Peyer's patch (tissue), 4 donors: ENCODE measurements around the gene NPEPL1. TPM values are rescaled to one million over a fixed set of nuclear protein-coding genes. Genes with fewer than 3 reads are reported as not detected.

Experiments
- DNase-seq, 3 donors: peaks; one replicate each; pipeline ENCODE4 v3.0.0-alpha.2; 2017 to 2019
- H3K27ac ChIP-seq, 4 donors: fragments of 200-600 bp; sonication (generic); one replicate each; pipeline ENCODE4 v1.5.1; 2016 to 2019
- H3K27me3 ChIP-seq, 2 donors: fragments of 200-600 bp; sonication (generic); one replicate each; pipeline ENCODE4 v1.5.1; 2019
- H3K36me3 ChIP-seq, 3 donors: fragments of 200-600 bp; sonication (generic); one replicate each; pipeline ENCODE4 v1.5.1; 2016 to 2019
- H3K4me1 ChIP-seq, 4 donors: fragments of 200-600 bp; sonication (generic); one replicate each; pipeline ENCODE4 v1.5.1; 2016 to 2019
- H3K4me3 ChIP-seq, 4 donors: fragments of 200-600 bp; sonication (generic); 1 replicate in 3 of 4; 2 replicates in 1 of 4; pipeline ENCODE4 v1.5.1; 2016 to 2019; ENCODE audit warnings: mild to moderate bottlenecking in 1 of 4
- H3K9me3 ChIP-seq, 4 donors: fragments of 200-600 bp; sonication (generic); one replicate each; pipeline ENCODE4 v1.5.1; 2016 to 2019; ENCODE audit warnings: mild to moderate bottlenecking in 1 of 4
- POLR2A ChIP-seq, 2 donors: fragments of 450-650 bp; IDR thresholded peaks; one replicate each; pipeline ENCODE4 v1.5.1; 2017; ENCODE audit warnings: antibody characterized with exemption in 2 of 2, mild to moderate bottlenecking in 2 of 2, moderate library complexity in 2 of 2
- total RNA-seq, 4 donors: library from RNA; depleted of rRNA; stranded (reverse); fragments of >200 nt; gene quantifications; one replicate each; pipeline ENCODE4 v1.1.0, GENCODE V29; 2016
- TF ChIP-seq, protein P1 (sequence below), 6 experiments: fragments of 450-650 bp in 4 of 6; fragments of 200-600 bp in 2 of 6; sonication (generic) in 1 of 6; IDR thresholded peaks; one replicate each; pipeline ENCODE4 v1.5.1; 2017 to 2019; ENCODE audit warnings: antibody characterized with exemption in 6 of 6, mild to moderate bottlenecking in 3 of 6, moderate library complexity in 1 of 6

Gene NPEPL1
- total RNA-seq, 4 donors from 2014 or later = 36.3 to 80.4 (median 63.0) TPM

DNA sequence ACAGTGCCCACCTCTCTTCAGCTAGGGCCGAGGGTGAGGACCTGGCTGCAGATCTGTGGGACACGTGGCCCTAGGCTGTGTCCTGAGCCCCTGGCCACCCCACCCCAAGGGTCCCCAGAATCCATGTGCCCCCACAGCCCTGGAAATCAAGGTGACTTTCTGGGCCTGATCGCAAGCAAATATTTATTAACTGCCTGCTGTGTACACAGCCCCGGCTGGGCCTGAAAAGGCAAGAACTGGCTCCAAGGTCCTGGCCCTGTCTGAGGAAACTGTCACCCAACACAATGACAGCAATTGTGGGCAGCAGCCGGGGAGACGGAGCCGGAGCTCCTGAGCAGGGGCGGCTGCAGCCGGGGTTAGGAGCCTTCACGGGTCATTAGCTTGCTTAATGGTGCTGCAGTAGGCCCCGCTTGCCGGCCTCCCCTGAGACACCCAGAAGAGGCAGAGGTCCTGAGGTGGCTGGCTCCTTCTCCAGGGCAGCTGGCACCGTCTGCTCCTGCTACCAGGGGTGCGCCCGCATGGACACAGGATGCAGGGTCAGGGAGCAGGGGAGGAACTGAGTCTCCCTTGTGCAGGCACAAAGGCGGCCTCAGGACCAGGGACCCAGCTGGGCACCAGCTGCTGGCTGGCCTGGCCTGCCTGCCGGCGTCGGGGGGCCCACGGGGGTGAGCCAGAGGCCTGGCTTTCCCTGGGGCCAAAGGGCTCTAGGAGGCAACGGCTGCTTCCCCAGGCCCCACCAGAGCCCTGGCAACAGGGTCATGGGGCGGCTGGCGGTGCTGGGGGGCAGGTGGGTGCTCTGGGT lies 24.1 kb downstream of the NPEPL1 start:
- Histone ChIP-seq H3K4me1 (no peaks in the 10 kb centered on the region), H3K9me3 (no peaks in the 10 kb centered on the region), H3K27ac (no peak overlapping the region), H3K4me3 (no peak overlapping the region), H3K27me3 (no peaks in the 10 kb centered on the region), H3K36me3 (no peaks in the 10 kb centered on the region)
- TF ChIP-seq, protein P1, sequence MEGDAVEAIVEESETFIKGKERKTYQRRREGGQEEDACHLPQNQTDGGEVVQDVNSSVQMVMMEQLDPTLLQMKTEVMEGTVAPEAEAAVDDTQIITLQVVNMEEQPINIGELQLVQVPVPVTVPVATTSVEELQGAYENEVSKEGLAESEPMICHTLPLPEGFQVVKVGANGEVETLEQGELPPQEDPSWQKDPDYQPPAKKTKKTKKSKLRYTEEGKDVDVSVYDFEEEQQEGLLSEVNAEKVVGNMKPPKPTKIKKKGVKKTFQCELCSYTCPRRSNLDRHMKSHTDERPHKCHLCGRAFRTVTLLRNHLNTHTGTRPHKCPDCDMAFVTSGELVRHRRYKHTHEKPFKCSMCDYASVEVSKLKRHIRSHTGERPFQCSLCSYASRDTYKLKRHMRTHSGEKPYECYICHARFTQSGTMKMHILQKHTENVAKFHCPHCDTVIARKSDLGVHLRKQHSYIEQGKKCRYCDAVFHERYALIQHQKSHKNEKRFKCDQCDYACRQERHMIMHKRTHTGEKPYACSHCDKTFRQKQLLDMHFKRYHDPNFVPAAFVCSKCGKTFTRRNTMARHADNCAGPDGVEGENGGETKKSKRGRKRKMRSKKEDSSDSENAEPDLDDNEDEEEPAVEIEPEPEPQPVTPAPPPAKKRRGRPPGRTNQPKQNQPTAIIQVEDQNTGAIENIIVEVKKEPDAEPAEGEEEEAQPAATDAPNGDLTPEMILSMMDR (IDR thresholded peaks at IDR 0.05) = no peak
- no peak for TF ChIP-seq POLR2A (IDR thresholded peaks at IDR 0.05)
- DNase-seq = peak; percentile 13 to 42 (median 35)

DNA sequence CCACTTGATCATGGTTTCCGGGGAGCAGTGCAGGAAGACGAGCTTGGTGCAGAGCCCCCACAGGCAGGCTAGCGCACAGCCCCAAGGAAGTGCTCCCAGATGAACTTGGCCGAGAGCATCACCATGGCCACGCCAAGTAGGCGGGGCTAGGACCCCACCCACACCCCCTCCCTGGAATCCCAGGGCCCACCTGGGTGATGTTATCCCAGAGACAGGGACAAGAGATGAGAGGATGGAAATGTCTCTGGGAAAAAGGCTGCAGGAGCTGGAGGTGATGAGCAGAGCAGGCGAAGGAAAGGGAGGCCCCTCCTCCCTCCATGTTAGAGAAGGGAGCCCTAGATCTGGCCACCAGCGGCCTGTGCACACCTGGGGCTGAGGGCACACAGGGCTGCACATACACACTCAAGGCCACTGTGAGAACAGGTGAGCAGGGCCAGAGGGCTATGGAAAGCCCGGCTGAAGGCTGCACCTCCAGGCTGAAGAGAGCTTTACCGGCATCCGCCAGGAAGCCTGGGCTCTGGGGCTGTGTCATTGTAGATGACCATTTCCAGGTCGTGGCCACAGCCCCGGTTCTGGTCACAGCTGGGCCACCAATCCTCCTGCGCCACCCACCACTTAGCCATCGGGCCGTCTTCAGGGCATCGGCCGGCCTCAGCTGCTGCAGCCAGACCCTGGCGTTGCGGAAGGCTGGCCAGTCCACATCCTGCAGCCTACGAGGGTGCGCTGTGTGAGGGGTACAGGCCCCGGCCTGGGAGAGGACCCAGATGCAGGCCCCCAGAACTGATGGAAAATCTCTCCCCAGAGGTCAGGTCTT lies 24.9 kb downstream of the NPEPL1 start:
- H3K27me3 ChIP-seq = no peaks in the 10 kb centered on the region
- no peak for TF ChIP-seq POLR2A (IDR thresholded peaks at IDR 0.05)
- TF ChIP-seq, protein P1 (IDR thresholded peaks at IDR 0.05) = no peak
- H3K4me3 ChIP-seq = no peak overlapping the region
- H3K36me3 ChIP-seq = no peaks in the 10 kb centered on the region
- no peaks in the 10 kb centered on the region for H3K9me3 ChIP-seq
- DNase-seq = peak in 2 of 3 donors; percentile 6 to 44
- H3K4me1 ChIP-seq = no peaks in the 10 kb centered on the region
- H3K27ac ChIP-seq = no peak overlapping the region

DNA sequence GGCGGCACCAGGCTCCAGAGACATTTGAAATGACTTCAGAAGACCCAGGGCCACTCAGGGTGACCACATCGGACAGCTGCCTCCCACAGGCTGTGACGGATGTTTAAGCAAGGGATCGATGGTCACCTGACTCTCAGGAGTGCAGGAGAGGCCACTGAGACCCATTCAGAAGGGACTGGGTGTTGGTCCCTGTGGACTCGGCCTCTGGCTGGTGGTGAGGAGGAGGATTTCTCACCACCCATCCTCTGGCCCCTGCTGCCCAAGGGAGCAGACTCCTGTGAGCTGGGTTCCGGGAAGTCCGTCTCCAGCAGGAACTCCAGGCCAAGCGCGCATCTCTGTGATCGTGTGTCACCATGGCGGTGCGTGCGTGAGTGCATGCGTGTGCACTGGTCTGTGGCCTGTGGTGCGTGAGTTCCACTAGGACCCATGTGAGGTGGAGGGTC lies 25.5 kb downstream of the NPEPL1 start:
- H3K27me3 ChIP-seq = no peaks in the 10 kb centered on the region
- no peaks in the 10 kb centered on the region for H3K9me3 ChIP-seq
- no peaks in the 10 kb centered on the region for H3K36me3 ChIP-seq
- no peak overlapping the region for H3K27ac ChIP-seq
- no peak overlapping the region for H3K4me3 ChIP-seq
- TF ChIP-seq, protein P1 (IDR thresholded peaks at IDR 0.05) = no peak
- TF ChIP-seq POLR2A (IDR thresholded peaks at IDR 0.05) = no peak
- peak in 2 of 3 donors; percentile 8 to 33 for DNase-seq
- no peaks in the 10 kb centered on the region for H3K4me1 ChIP-seq

DNA sequence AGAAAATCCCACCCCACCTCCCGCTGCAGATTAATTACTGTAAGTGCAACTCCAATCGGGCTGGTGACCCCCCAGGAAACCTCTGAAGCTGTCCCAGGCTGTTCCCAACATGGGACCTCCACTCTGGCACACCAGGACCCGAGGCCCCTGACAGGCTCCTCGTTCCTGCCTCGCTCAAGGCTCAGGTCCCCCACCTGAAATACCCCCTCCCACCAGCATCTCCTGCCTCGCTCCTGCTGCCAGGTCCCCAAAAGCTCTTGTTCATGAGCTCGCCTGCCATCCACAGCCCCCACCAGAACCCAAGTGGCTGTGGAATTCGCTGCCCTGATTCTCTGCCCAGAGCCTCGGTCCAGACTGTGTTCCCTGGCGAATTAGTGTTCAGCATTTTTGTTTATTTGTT lies 26.1 kb downstream of the NPEPL1 start:
- TF ChIP-seq POLR2A (IDR thresholded peaks at IDR 0.05) = no peak
- TF ChIP-seq, protein P1 (IDR thresholded peaks at IDR 0.05) = no peak
- no peak for DNase-seq
- Histone ChIP-seq H3K27ac (no peak overlapping the region), H3K9me3 (no peaks in the 10 kb centered on the region), H3K4me3 (no peak overlapping the region), H3K4me1 (no peaks in the 10 kb centered on the region), H3K27me3 (no peaks in the 10 kb centered on the region), H3K36me3 (no peaks in the 10 kb centered on the region)

DNA sequence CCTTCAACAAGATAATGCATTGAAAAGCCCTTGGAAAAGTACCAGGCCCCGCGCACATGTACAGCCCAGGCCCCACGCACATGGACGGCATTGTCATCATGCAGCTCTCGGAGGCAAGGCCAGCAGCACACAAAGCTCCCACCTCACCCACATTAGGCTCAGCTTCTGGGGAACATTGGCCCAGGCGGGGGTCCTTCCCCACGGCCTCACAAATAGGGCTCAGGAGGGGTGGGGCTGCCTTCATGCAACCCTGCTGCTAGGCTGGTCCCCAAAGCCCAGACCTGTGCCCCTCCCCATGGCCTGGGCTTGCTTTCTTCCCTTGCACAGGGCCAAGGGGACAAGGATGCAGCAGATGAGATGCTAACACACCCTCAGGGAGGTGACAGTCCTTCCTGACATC lies 26.7 kb downstream of the NPEPL1 start:
- H3K4me3 ChIP-seq = no peak overlapping the region
- no peak overlapping the region for H3K27ac ChIP-seq
- no peaks in the 10 kb centered on the region for H3K27me3 ChIP-seq
- H3K9me3 ChIP-seq = no peaks in the 10 kb centered on the region
- no peak for TF ChIP-seq POLR2A (IDR thresholded peaks at IDR 0.05)
- TF ChIP-seq, protein P1 (IDR thresholded peaks at IDR 0.05) = no peak
- peak in 1 of 3 donors; percentile 34 for DNase-seq
- H3K36me3 ChIP-seq = no peaks in the 10 kb centered on the region
- H3K4me1 ChIP-seq = no peaks in the 10 kb centered on the region
